ENCODE measurements around the gene TMC3. TPM values are rescaled to one million over a fixed set of nuclear protein-coding genes. Genes with fewer than 3 reads are reported as not detected.

Gene TMC3
- total RNA-seq, 1 experiment from 2014 or later: not detected

- no peak for TF ChIP-seq CTCF (IDR thresholded peaks at IDR 0.05; ENCODE audit: unreplicated experiment)
- H3K4me1 Mint-ChIP-seq (ENCODE audit: low read depth, unreplicated experiment): no peaks in the 10 kb centered on the region
- BruUV-seq (replicated peaks): no TSS peak
- H3K27me3 Mint-ChIP-seq (ENCODE audit: unreplicated experiment): peaks cover 72% of the 10 kb centered on the region
- H3K36me3 Mint-ChIP-seq (ENCODE audit: insufficient read depth, unreplicated experiment): no peaks in the 10 kb centered on the region
- intact Hi-C loops (cut with micrococcal nuclease; ENCODE audit: unreplicated experiment): no loop called here
- H3K4me3 Mint-ChIP-seq (ENCODE audit: low read depth, unreplicated experiment): no peak overlapping the region
- H3K27ac Mint-ChIP-seq (ENCODE audit: unreplicated experiment): no peak overlapping the region
- DNase-seq: no peak
- H3K9me3 Mint-ChIP-seq (ENCODE audit: low read depth, unreplicated experiment): no peaks in the 10 kb centered on the region
- CTCF ChIA-PET: interaction anchor here (0.6 kb wide), 1 partner anchor 794 kb away, joined by 5 read pairs; no protein-coding TSS in a partner anchor
Measured at GRCh38 chr15:81303244-81304225, 70.5 kb downstream of the TMC3 start.

GRCh38 chr15:81302701-81303109 is 71.3 kb downstream of the TMC3 start:
- no peak overlapping the region for H3K4me3 Mint-ChIP-seq (ENCODE audit: low read depth, unreplicated experiment)

GRCh38 chr15:81301815-81302399 is 72.1 kb downstream of the TMC3 start:
- Mint-ChIP-seq H3K9me3 (ENCODE audit: low read depth, unreplicated experiment) (no peaks in the 10 kb centered on the region), H3K27ac (ENCODE audit: unreplicated experiment) (no peak overlapping the region), H3K27me3 (ENCODE audit: unreplicated experiment) (peaks cover 80% of the 10 kb centered on the region), H3K4me1 (ENCODE audit: low read depth, unreplicated experiment) (peaks cover 10% of the 10 kb centered on the region), H3K4me3 (ENCODE audit: low read depth, unreplicated experiment) (no peak overlapping the region), H3K36me3 (ENCODE audit: insufficient read depth, unreplicated experiment) (no peaks in the 10 kb centered on the region)
- no peak for DNase-seq
- CTCF ChIA-PET: no interaction called here
- TF ChIP-seq CTCF (IDR thresholded peaks at IDR 0.05; ENCODE audit: unreplicated experiment): no peak
- intact Hi-C loops (cut with micrococcal nuclease; ENCODE audit: unreplicated experiment): no loop called here
- BruUV-seq (replicated peaks): no TSS peak

More at GRCh38 chr15:81302701-81303109, 71.3 kb downstream of the TMC3 start:
- no peak overlapping the region for H3K27ac Mint-ChIP-seq (ENCODE audit: unreplicated experiment)
- peaks cover 2% of the 10 kb centered on the region for H3K4me1 Mint-ChIP-seq (ENCODE audit: low read depth, unreplicated experiment)
- CTCF ChIA-PET: interaction anchor here (0.6 kb wide), 1 partner anchor 795 kb away, joined by 5 read pairs; no protein-coding TSS in a partner anchor
- DNase-seq: no peak
- no TSS peak for BruUV-seq (replicated peaks)
- no peaks in the 10 kb centered on the region for H3K36me3 Mint-ChIP-seq (ENCODE audit: insufficient read depth, unreplicated experiment)
- no peak for TF ChIP-seq CTCF (IDR thresholded peaks at IDR 0.05; ENCODE audit: unreplicated experiment)
- H3K9me3 Mint-ChIP-seq (ENCODE audit: low read depth, unreplicated experiment): no peaks in the 10 kb centered on the region
- H3K27me3 Mint-ChIP-seq (ENCODE audit: unreplicated experiment): peaks cover 76% of the 10 kb centered on the region
- intact Hi-C loops (cut with micrococcal nuclease; ENCODE audit: unreplicated experiment): no loop called here

GRCh38 chr15:81301385-81301784 is 72.6 kb downstream of the TMC3 start:
- CTCF ChIA-PET: no interaction called here
- TF ChIP-seq CTCF (IDR thresholded peaks at IDR 0.05; ENCODE audit: unreplicated experiment): no peak
- no peaks in the 10 kb centered on the region for H3K9me3 Mint-ChIP-seq (ENCODE audit: low read depth, unreplicated experiment)
- H3K4me1 Mint-ChIP-seq (ENCODE audit: low read depth, unreplicated experiment): peaks cover 10% of the 10 kb centered on the region
- no peak overlapping the region for H3K27ac Mint-ChIP-seq (ENCODE audit: unreplicated experiment)
- intact Hi-C loops (cut with micrococcal nuclease; ENCODE audit: unreplicated experiment): no loop called here
- H3K27me3 Mint-ChIP-seq (ENCODE audit: unreplicated experiment): peaks cover 79% of the 10 kb centered on the region
- H3K4me3 Mint-ChIP-seq (ENCODE audit: low read depth, unreplicated experiment): no peak overlapping the region
- BruUV-seq (replicated peaks): no TSS peak
- H3K36me3 Mint-ChIP-seq (ENCODE audit: insufficient read depth, unreplicated experiment): no peaks in the 10 kb centered on the region
- no peak for DNase-seq

Measured in Calu3 (cell line).